GM15510 (cell line): Measurements from ENCODE around the gene CHTF18.

Source experiments
- POLR2A ChIP-seq: IDR thresholded peaks from 3 replicates; pipeline ENCODE4 v1.6.1; 2011; ENCODE audit warnings: borderline replicate concordance; ENCODE audit not compliant: insufficient read length; ENCODE audit errors: extremely low read depth

CHTF18 gene

DNA sequence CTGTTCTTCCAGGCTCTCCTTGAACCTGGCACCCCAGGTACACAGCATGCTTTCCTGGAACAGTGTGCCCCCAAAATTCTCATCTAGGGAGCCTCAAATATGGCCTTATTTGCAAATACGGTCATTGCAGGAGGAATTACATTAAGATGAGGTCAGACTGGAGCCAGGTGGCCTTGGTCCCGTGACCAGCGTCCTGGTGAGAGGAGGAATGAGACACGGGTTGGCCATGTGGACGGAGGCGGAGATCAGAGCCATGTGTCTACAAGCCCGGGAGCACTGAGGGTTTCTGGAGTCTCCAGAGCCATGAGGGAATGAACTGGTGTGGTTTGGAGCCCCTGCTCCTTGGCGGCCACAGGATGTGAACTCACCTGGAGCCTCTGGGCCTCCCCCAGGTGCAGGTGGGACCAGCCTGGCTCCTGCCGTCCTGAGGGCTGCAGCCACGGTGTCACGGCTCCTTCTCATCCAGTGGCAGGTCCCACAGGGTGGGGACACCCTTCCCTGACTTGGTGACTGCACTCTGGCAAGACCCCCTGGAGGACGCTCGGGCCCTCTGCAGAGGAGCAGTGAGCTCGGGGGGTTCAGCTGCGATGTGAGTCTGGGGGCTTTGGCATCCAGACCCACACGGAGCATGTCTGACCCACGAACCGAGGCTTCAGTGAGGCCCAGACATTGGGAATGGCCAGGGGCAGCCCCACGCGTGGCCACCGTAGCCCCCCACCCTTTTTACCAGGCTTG is 33.9 kb downstream of the CHTF18 start:
- TF ChIP-seq POLR2A: no peak

- no peak for TF ChIP-seq POLR2A
Measured at GRCh38 chr16:822909-823297, 34.5 kb downstream of the CHTF18 start.

DNA sequence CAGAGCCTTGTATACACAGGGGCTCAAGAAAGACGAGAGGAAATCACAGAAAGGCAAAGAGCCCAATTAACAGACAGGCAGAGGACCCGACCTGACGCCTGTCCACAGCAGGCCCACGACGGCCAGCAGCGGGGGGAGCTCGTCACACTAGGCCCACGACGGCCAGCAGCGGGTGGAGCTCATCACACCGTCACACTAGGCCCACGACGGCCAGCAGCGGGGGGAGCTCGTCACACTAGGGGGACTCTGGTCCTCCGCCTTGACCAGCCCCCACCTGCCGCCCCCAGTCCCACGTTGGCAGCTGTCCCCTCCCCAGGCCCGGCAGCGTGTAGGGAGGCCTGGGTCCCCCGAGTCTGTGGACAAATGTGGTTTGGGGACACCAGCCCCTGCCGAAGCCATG is 35.8 kb downstream of the CHTF18 start:
- no peak for TF ChIP-seq POLR2A

GRCh38 chr16:824601-825000 is 36.2 kb downstream of the CHTF18 start:
- no peak for TF ChIP-seq POLR2A

DNA sequence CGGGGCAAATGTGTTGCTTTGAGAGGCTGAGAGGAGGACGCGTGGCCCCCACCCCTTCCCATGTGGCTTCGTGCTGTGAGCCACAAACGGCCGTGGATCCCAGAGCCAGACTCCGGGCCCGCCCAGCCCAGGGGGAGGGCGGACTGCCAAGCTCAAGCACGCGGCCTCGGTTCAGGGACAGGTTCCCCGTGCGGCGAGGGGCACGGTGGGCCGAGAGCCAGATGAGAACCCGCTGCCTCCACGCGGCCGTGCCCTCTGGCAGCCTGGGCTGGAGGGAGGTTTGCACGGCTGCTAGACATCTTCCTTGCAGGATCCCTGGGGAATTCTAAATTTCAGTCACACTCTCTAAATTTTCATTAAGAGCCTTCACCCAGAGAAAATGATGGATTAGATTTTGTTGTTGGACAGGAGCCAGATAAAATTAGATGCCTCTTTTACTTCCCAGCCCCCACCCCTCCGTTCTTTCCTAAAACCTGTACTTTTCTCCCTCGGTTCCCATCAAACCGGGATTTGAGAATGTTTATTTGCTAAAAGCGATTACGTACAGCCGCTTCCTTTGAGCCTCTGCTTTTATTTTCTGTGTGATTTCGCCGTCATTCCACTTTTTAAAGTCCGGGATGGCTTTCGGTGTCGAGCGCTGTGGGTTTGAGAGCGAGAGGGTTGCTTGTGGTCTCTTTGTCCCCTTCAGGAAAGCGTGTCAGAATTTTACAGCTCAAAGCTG is 37.1 kb downstream of the CHTF18 start:
- TF ChIP-seq POLR2A: no peak

- TF ChIP-seq POLR2A: no peak
Measured at GRCh38 chr16:827513-827912, 39.1 kb downstream of the CHTF18 start.

DNA sequence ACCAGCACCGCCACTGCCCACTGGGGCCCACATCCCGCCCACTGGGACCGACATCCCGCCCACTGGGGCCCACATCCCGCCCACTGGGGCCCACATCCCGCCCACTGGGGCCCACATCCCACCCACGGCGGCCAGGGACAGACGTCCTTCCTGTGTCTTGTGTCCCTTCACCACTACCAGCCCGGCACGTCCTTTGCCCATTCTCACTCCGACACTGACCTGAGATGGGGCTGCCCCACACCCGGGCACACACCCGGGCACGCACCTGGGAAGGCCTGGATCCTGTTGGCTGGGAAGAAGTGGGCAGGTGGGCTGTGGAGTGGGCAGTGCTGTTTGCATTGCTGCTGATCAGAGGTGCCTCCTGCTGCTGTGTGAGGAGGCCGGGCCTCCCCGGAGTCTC is 40.5 kb downstream of the CHTF18 start:
- TF ChIP-seq POLR2A: no peak

DNA sequence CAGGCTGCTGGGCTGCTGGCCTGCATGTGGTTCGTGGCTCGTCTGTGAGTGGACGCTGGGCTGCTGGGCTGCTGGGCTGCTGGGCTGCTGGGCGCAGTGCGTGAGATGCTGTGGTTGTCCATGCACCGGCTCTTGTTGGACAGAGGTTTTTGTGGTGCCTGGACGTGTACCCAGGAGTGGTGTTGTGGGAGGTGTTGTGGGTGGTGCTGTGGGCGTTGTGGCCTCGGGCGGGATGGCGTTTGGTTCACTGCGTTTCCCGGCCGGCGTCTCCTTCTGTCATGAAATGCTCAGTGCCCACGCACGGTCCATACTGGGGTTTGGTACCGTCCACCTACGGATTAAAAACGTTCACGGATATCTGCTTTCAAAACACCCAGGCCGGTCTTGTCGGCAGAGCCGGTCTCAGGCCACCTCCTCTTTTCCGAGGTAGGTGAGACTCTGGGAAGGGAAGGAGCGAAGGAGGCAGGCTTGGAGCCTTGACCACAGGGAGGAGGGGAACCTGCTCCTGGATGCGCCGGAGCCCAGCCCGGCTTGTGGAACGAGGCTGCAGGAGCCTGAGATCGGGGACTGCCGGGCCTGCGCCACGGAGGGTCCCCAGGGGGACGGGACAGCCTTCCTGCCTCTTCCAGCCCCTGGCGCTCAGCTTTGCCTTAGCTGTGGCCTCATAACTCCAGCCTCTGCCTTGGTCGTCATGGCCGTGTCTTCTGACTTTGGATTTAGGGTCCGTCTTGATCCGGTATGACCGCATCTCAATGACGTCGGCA is 41.9 kb downstream of the CHTF18 start:
- TF ChIP-seq POLR2A: no peak

DNA sequence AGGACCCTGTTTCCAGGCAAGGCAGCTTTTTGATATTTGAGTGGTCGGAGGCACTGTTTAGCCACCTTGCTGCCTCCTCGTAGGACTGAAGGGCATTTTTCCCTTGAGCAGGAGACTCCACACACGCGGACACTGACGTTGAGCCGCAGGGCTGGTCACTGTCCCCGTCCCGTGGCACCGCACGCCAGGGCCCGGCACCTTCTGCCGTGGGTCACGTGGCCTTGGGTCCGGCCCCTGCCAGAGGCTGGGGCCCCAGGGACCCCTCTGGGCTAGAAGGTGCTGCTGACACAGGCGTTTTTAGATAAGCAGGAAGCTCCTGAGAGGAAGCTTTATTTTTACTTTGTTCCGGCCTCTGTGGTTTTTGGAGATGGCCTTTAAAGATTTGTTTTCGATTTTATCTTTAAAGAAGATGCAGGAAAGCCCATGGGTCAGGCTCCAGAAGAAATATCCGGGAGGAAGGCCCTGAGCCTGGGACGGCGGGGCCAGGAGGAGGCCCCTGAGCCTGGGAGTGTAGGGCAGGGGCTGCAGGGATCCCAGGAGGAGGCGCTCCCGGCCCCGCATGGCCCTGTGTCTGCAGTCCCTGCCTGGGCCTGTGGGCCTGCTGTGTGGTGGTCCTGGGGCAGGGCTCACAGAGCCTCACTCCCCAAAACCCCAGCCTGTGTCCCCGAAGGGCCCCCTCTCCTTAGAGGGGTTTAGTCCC is 42.6 kb downstream of the CHTF18 start:
- TF ChIP-seq POLR2A: no peak

- TF ChIP-seq POLR2A: no peak
Measured at GRCh38 chr16:831571-832413, 43.4 kb downstream of the CHTF18 start.

GRCh38 chr16:832652-833336 is 44.4 kb downstream of the CHTF18 start:
- TF ChIP-seq POLR2A: no peak

DNA sequence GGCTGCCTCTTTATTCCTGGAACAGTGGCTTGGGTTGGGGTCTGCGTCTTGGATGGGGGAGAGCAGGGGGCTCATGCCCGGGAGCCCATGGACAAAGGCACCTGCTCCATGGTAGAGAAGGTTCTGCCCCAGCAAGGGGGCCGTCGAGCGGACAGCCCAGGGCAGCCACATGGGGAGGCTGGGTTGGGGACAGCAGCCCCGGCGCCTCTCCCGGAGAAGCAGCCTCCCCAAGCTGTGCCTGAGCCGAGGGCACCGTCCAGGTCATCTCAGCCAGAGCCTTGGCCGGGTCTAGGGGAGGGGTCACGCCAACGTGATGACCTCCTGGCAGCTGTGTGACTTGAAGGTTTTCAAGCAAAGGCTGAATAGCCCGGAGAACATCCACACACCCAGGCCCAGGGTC is 45.0 kb downstream of the CHTF18 start:
- no peak for TF ChIP-seq POLR2A

GRCh38 chr16:835373-835772 is 47.0 kb downstream of the CHTF18 start:
- no peak for TF ChIP-seq POLR2A
